A549 (cell line): ENCODE data around the gene SMAD3. TPM values are rescaled to one million over a fixed set of nuclear protein-coding genes. Genes with fewer than 3 reads are reported as not detected.

Source experiments
- ATAC-seq, 2 experiments: fragments of 200-7000 bp in 1 of 2; fragments of >200 bp in 1 of 2; cut with Nextera tagmentation in 1 of 2; cut with Tn5 transposase in 1 of 2; 3 replicates each; pipeline versions ENCODE4 v1.8.0 to v1.9.1; 2018 to 2020; ENCODE audit warnings: mild to moderate bottlenecking in 1 of 2, moderate library complexity in 1 of 2
- CTCF ChIA-PET: fragments of 300-600 bp; sonication (Branson Sonifier 250); formaldehyde crosslinking; extraction: SDS; loops from one replicate; lab custom pipeline; 2021; ENCODE audit warnings: antibody characterized with exemption, inconsistent platforms; lab: Yijun Ruan, JAX
- POLR2A ChIA-PET: fragments of 350-600 bp; formaldehyde crosslinking; extraction: SDS; loops from one replicate; lab custom pipeline; 2021; ENCODE audit warnings: antibody characterized with exemption, inconsistent platforms; lab: Yijun Ruan, JAX
- DNase-seq, 2 experiments: peaks; one replicate each; pipeline versions ENCODE4 v3.0.0 to v3.0.0-alpha.2; 2011 to 2016; ENCODE audit warnings: low read depth in 1 of 2, low spot score in 1 of 2
- FAIRE-seq: peaks from 2 replicates; lab custom pipeline; 2011; peaks lifted over from hg19 to GRCh38; lab: Jason Lieb, UNC
- H3K27ac ChIP-seq, 2 experiments: fragments of >200 bp; sonication (Bioruptor Twin); formaldehyde crosslinking; 3 replicates each; pipeline ENCODE4 v1.5.1; 2016 to 2017
- H3K4me1 ChIP-seq: fragments of >200 bp; sonication (Bioruptor Twin); formaldehyde crosslinking; 3 replicates; pipeline ENCODE4 v1.6.1; 2016
- H3K4me2 ChIP-seq: fragments of >200 bp; sonication (Bioruptor Twin); formaldehyde crosslinking; 3 replicates; pipeline ENCODE4 v1.6.1; 2016
- H3K4me3 ChIP-seq: fragments of >200 bp; sonication (Bioruptor Twin); formaldehyde crosslinking; 3 replicates; pipeline ENCODE4 v1.5.1; 2016
- H3K9me3 ChIP-seq: fragments of >200 bp; sonication (Bioruptor Twin); formaldehyde crosslinking; 3 replicates; pipeline ENCODE4 v1.6.1; 2016
- ATOH8 ChIP-seq: fragments of 250-450 bp; sonication (Bioruptor Pico); IDR thresholded peaks from 2 replicates; pipeline ENCODE4 v1.5.0; 2020; ENCODE audit warnings: low read depth, mild to moderate bottlenecking, moderate library complexity
- BCL3 ChIP-seq: fragments of >200 bp; sonication (Bioruptor Twin); formaldehyde crosslinking; IDR thresholded peaks from 3 replicates; pipeline ENCODE4 v1.6.1; 2016
- CEBPB ChIP-seq, 2 experiments: fragments of >200 bp in 1 of 2; sonication (Bioruptor Twin) in 1 of 2; formaldehyde crosslinking in 1 of 2; IDR thresholded peaks; 2 replicates each; pipeline ENCODE4 v1.6.1; 2012 to 2016
- CHD2 ChIP-seq: fragments of 150-350 bp; IDR thresholded peaks from 2 replicates; pipeline ENCODE4 v1.6.1; 2014; ENCODE audit warnings: low read length; ENCODE audit not compliant: partially characterized antibody
- CTCF ChIP-seq: fragments of >200 bp; sonication (Bioruptor Twin); formaldehyde crosslinking; IDR thresholded peaks from 3 replicates; pipeline ENCODE4 v1.5.1; 2016
- EP300 ChIP-seq, 2 experiments: fragments of >200 bp; sonication (Bioruptor Twin); formaldehyde crosslinking; IDR thresholded peaks; 2 replicates in 1 of 2; 3 replicates in 1 of 2; pipeline ENCODE4 v1.6.1; 2016 to 2017
- ESRRA ChIP-seq: fragments of 150-350 bp; IDR thresholded peaks from 2 replicates; pipeline ENCODE4 v1.6.1; 2014; ENCODE audit warnings: mild to moderate bottlenecking, low read length, borderline replicate concordance
- FOSL2 ChIP-seq, 2 experiments: fragments of 450-650 bp in 1 of 2; fragments of >200 bp in 1 of 2; sonication (Bioruptor Twin) in 1 of 2; formaldehyde crosslinking; IDR thresholded peaks; 2 replicates each; pipeline versions ENCODE4 v1.5.0 to v1.6.1; 2016 to 2020; ENCODE audit warnings: mild to moderate bottlenecking in 1 of 2, moderate library complexity in 1 of 2
- HDAC2 ChIP-seq: fragments of 200-600 bp; sonication (generic); IDR thresholded peaks from 2 replicates; pipeline ENCODE4 v1.6.1; 2016
- HEYL ChIP-seq: fragments of 250-450 bp; sonication (Bioruptor Pico); IDR thresholded peaks from 2 replicates; pipeline ENCODE4 v1.8.0; 2021; ENCODE audit warnings: mild to moderate bottlenecking, moderate library complexity
- HOXB5 ChIP-seq: fragments of 250-450 bp; sonication (Bioruptor Pico); IDR thresholded peaks from 2 replicates; pipeline ENCODE4 v1.5.0; 2020; ENCODE audit warnings: mild to moderate bottlenecking, moderate library complexity
- JUNB ChIP-seq: fragments of >200 bp; sonication (Bioruptor Twin); formaldehyde crosslinking; IDR thresholded peaks from 2 replicates; pipeline ENCODE4 v1.6.1; 2016
- KDM5A ChIP-seq: fragments of 200-600 bp; sonication (generic); IDR thresholded peaks from 2 replicates; pipeline ENCODE4 v1.6.1; 2016; ENCODE audit warnings: antibody characterized with exemption, mild to moderate bottlenecking
- MAFK ChIP-seq: fragments of 450-650 bp; IDR thresholded peaks from 2 replicates; pipeline ENCODE4 v1.6.1; 2014; ENCODE audit not compliant: partially characterized antibody
- MAZ ChIP-seq: fragments of 150-350 bp; IDR thresholded peaks from 2 replicates; pipeline ENCODE4 v1.6.1; 2014; ENCODE audit warnings: antibody characterized with exemption, low read depth, low read length, borderline replicate concordance
- PBX3 ChIP-seq: IDR thresholded peaks from 2 replicates; pipeline ENCODE4 v1.6.1; 2012
- PHF8 ChIP-seq: fragments of 200-600 bp; sonication (generic); IDR thresholded peaks from 2 replicates; pipeline ENCODE4 v1.6.1; 2016; ENCODE audit warnings: low read depth, mild to moderate bottlenecking, antibody characterized with exemption, moderate library complexity, borderline replicate concordance
- POLR2A ChIP-seq: IDR thresholded peaks from 2 replicates; pipeline ENCODE4 v1.6.1; 2012; ENCODE audit warnings: mild to moderate bottlenecking, low read length
- RAD21 ChIP-seq, 2 experiments: fragments of >200 bp in 1 of 2; sonication (Bioruptor Twin) in 1 of 2; formaldehyde crosslinking in 1 of 2; IDR thresholded peaks in 1 of 2; conservative IDR thresholded peaks in 1 of 2; 2 replicates in 1 of 2; 3 replicates in 1 of 2; pipeline ENCODE4 v1.6.1; 2012 to 2018; ENCODE audit warnings: inconsistent platforms in 1 of 2
- RARB ChIP-seq: fragments of 250-450 bp; sonication (Bioruptor Pico); IDR thresholded peaks from 2 replicates; pipeline ENCODE4 v1.8.0; 2021; ENCODE audit warnings: mild to moderate bottlenecking, moderate library complexity
- RCOR1 ChIP-seq: fragments of 150-350 bp; IDR thresholded peaks from 2 replicates; pipeline ENCODE4 v1.6.1; 2014; ENCODE audit warnings: antibody characterized with exemption, low read length, low read depth
- REST ChIP-seq: fragments of 200-600 bp; sonication (generic); IDR thresholded peaks from 2 replicates; pipeline ENCODE4 v1.6.1; 2016; ENCODE audit warnings: antibody characterized with exemption, mild to moderate bottlenecking, moderate library complexity
- RFX5 ChIP-seq: fragments of 450-650 bp; IDR thresholded peaks from 2 replicates; pipeline ENCODE4 v1.7.1; 2014; ENCODE audit warnings: antibody characterized with exemption, mild to moderate bottlenecking, moderate library complexity
- RNF2 ChIP-seq: fragments of 200-600 bp; sonication (generic); IDR thresholded peaks from 2 replicates; pipeline ENCODE4 v1.6.1; 2016; ENCODE audit warnings: low read depth, mild to moderate bottlenecking, antibody characterized with exemption, moderate library complexity, borderline replicate concordance
- SMC3 ChIP-seq: fragments of >200 bp; sonication (Bioruptor Twin); formaldehyde crosslinking; IDR thresholded peaks from 3 replicates; pipeline ENCODE4 v1.6.1; 2018; ENCODE audit warnings: inconsistent platforms
- TFCP2L1 ChIP-seq: fragments of 250-450 bp; sonication (Bioruptor Pico); IDR thresholded peaks from 2 replicates; pipeline ENCODE4 v1.5.0; 2021; ENCODE audit warnings: mild to moderate bottlenecking
- ZFP36 ChIP-seq: fragments of 450-650 bp; IDR thresholded peaks from 2 replicates; pipeline ENCODE4 v1.6.1; 2014; ENCODE audit warnings: borderline replicate concordance; ENCODE audit not compliant: partially characterized antibody
- ZNF302 ChIP-seq: fragments of 250-450 bp; sonication (Bioruptor Pico); IDR thresholded peaks from 2 replicates; pipeline ENCODE4 v1.9.0; 2021; ENCODE audit warnings: inconsistent platforms, mild to moderate bottlenecking, moderate library complexity
- WGBS: methylation state at CpG from one replicate; pipeline ENCODE4 v1.1.6; 2017; ENCODE audit errors: missing lambda C conversion rate; 5-methylcytosine and 5-hydroxymethylcytosine counted together
- polyA plus RNA-seq, 4 experiments: library from polyadenylated mRNA; depleted of rRNA in 3 of 4; stranded (reverse); fragments of >200 nt; fragmentation: RNase III in 1 of 4; extraction: RNeasy Plus Mini Kit Qiagen cat#74134 plus additional on column Dnase treatment in 1 of 4; gene quantifications; 2 replicates in 3 of 4; 3 replicates in 1 of 4; pipeline ENCODE4 v1.2.3, GENCODE V29; 2011 to 2017
- TF ChIP-seq, protein P1 (sequence below): fragments of 150-350 bp; IDR thresholded peaks from 2 replicates; pipeline ENCODE4 v1.6.1; 2014; ENCODE audit warnings: low read depth, mild to moderate bottlenecking, low read length

Gene SMAD3
- polyA plus RNA-seq, 2 of the 4 experiments (the other 2 are of a cell fraction) = 74.6 to 77.2 TPM

GRCh38 chr15:67197364-67197695 is 131.9 kb downstream of the SMAD3 start:
- FAIRE-seq = no peak
- peak in 1 of 2 experiments; percentile 13; a peak in 2 of 6 replicates for ATAC-seq
- peak overlapping the region in 1 of 2 experiments; percentile 65; a peak in 3 of 6 replicates for H3K27ac ChIP-seq
- TF ChIP-seq HEYL (CRISPR knock-in tag) = no peak
- no peak for TF ChIP-seq HDAC2
- no peak for TF ChIP-seq CHD2
- TF ChIP-seq SMC3 = no peak
- TF ChIP-seq PHF8 = no peak
- TF ChIP-seq ZFP36 = no peak
- TF ChIP-seq ZNF302 = no peak
- TF ChIP-seq EP300 (IDR thresholded peaks at IDR 0.05) = no peak
- no peak for TF ChIP-seq RNF2
- no peak; the same call in 1 of the 2 replicates for TF ChIP-seq ATOH8 (CRISPR knock-in tag)
- TF ChIP-seq JUNB = no peak
- no peak for TF ChIP-seq CEBPB (IDR thresholded peaks at IDR 0.05)
- TF ChIP-seq BCL3 = no peak
- no peak for TF ChIP-seq MAZ
- no peak for TF ChIP-seq MAFK
- TF ChIP-seq ESRRA = no peak
- TF ChIP-seq RARB (CRISPR knock-in tag) = no peak
- TF ChIP-seq, protein P1, sequence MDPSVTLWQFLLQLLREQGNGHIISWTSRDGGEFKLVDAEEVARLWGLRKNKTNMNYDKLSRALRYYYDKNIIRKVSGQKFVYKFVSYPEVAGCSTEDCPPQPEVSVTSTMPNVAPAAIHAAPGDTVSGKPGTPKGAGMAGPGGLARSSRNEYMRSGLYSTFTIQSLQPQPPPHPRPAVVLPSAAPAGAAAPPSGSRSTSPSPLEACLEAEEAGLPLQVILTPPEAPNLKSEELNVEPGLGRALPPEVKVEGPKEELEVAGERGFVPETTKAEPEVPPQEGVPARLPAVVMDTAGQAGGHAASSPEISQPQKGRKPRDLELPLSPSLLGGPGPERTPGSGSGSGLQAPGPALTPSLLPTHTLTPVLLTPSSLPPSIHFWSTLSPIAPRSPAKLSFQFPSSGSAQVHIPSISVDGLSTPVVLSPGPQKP = no peak
- TF ChIP-seq REST = no peak
- TF ChIP-seq FOSL2 (IDR thresholded peaks at IDR 0.05) = no peak
- TF ChIP-seq FOSL2 (CRISPR knock-in tag; IDR thresholded peaks at IDR 0.05) = no peak
- no peak for TF ChIP-seq POLR2A
- 0 out of 2 replicates have a peak, but pooled peaks have one; percentile 33 for TF ChIP-seq HOXB5 (CRISPR knock-in tag)
- no peak for TF ChIP-seq KDM5A
- TF ChIP-seq CTCF = no peak
- no peak for TF ChIP-seq RFX5
- peak; percentile 61 for TF ChIP-seq PBX3
- TF ChIP-seq RAD21 (conservative IDR thresholded peaks at IDR 0.05 in 1 of 2, IDR thresholded peaks at IDR 0.05 in 1 of 2) = 0 out of 5 replicates have a peak, but pooled peaks of 1 of the 2 experiments have one; percentile 2
- no peak for TF ChIP-seq RCOR1
- TF ChIP-seq TFCP2L1 = 0 out of 2 replicates have a peak, but pooled peaks have one; percentile 13

More at GRCh38 chr15:67197364-67197695, 131.9 kb downstream of the SMAD3 start:
- no peaks in the 10 kb centered on the region for H3K9me3 ChIP-seq
- H3K4me2 ChIP-seq = no peak overlapping the region
- ChIA-PET CTCF (interaction anchor here (1.2 to 10.5 kb wide), 2 partner anchors 106 to 250 kb away, joined by 3 to 63 read pairs; no protein-coding TSS in a partner anchor), POLR2A (no interaction called here)
- DNase-seq = peak in 1 of 2 experiments; percentile 51
- WGBS = 90% methylated on average over 2 of the region's 2 CpGs
- H3K4me1 ChIP-seq = peaks cover 29% of the 10 kb centered on the region
- H3K4me3 ChIP-seq = no peak overlapping the region
